Caco-2 (cell line): ENCODE data around the gene ORAI2. TPM values are rescaled to one million over a fixed set of nuclear protein-coding genes. Genes with fewer than 3 reads are reported as not detected.

Experiments used
- BruUV-seq: library from RNA; stranded (reverse); fragments of 400-500 nt; replicated peaks from 2 replicates; lab custom pipeline; 2021; lab: Mats Ljungman, UMichigan
- CTCF ChIA-PET: fragments of 300-600 bp; sonication (Branson Sonifier 250); formaldehyde crosslinking; loops from one replicate; lab custom pipeline; 2022; ENCODE audit warnings: antibody characterized with exemption; lab: Charles Lee
- POLR2A ChIA-PET: fragments of 300-600 bp; sonication (Branson Sonifier 250); formaldehyde crosslinking; loops from one replicate; lab custom pipeline; 2022; ENCODE audit warnings: antibody characterized with exemption; lab: Charles Lee
- DNase-seq, 2 experiments: peaks; one replicate each; pipeline versions ENCODE4 v3.0.0 to v3.0.0-alpha.2; 2020 to 2022
- H3K27me3 ChIP-seq: replicated peaks from 2 replicates; pipeline ENCODE4 v1.6.0; 2011; ENCODE audit warnings: low read length; ENCODE audit not compliant: control insufficient read depth, insufficient read depth
- H3K36me3 ChIP-seq: 2 replicates; pipeline ENCODE4 v1.5.1; 2011; ENCODE audit warnings: low read length; ENCODE audit not compliant: control insufficient read depth, insufficient read depth
- H3K4me1 ChIP-seq: fragments of 250-450 bp; sonication (Bioruptor Pico); 2 replicates; pipeline ENCODE4 v1.5.1; 2020; ENCODE audit warnings: mild to moderate bottlenecking
- H3K4me3 ChIP-seq: 2 replicates; pipeline ENCODE4 v1.5.1; 2011; ENCODE audit warnings: low read depth, mild to moderate bottlenecking, control low read depth, low read length
- H3K9me3 ChIP-seq: fragments of 250-450 bp; sonication (Bioruptor Pico); 2 replicates; pipeline ENCODE4 v1.5.1; 2020; ENCODE audit warnings: mild to moderate bottlenecking, moderate library complexity
- H3K27ac Mint-ChIP-seq: one replicate; pipeline ENCODE4 v1.8.0; 2022; ENCODE audit warnings: mixed read lengths; ENCODE audit not compliant: unreplicated experiment
- H3K27me3 Mint-ChIP-seq: one replicate; pipeline ENCODE4 v1.8.0; 2022; ENCODE audit warnings: mixed read lengths; ENCODE audit not compliant: insufficient read depth, unreplicated experiment
- H3K36me3 Mint-ChIP-seq: one replicate; pipeline ENCODE4 v1.8.0; 2022; ENCODE audit warnings: mild to moderate bottlenecking, mixed read lengths; ENCODE audit not compliant: insufficient read depth, unreplicated experiment
- H3K4me1 Mint-ChIP-seq: one replicate; pipeline ENCODE4 v1.8.0; 2022; ENCODE audit warnings: low read depth, mixed read lengths; ENCODE audit not compliant: unreplicated experiment
- H3K4me3 Mint-ChIP-seq: one replicate; pipeline ENCODE4 v1.8.0; 2022; ENCODE audit warnings: mild to moderate bottlenecking, moderate library complexity, mixed read lengths; ENCODE audit not compliant: unreplicated experiment
- H3K9me3 Mint-ChIP-seq: one replicate; pipeline ENCODE4 v1.8.0; 2022; ENCODE audit warnings: mixed read lengths; ENCODE audit not compliant: unreplicated experiment
- CTCF ChIP-seq, 2 experiments: fragments of 200-600 bp in 1 of 2; IDR thresholded peaks; 1 replicate in 1 of 2; 2 replicates in 1 of 2; pipeline versions ENCODE4 v1.5.1 to v1.8.0; 2011 to 2022; ENCODE audit warnings: antibody characterized with exemption in 1 of 2, control low read depth in 1 of 2, inconsistent platforms in 1 of 2, low read depth in 1 of 2, low read length in 1 of 2, mild to moderate bottlenecking in 1 of 2, moderate library complexity in 1 of 2; ENCODE audit not compliant: insufficient read depth in 1 of 2, severe bottlenecking in 1 of 2, unreplicated experiment in 1 of 2
- intact Hi-C: fragments of 100-400 bp; cut with micrococcal nuclease; formaldehyde crosslinking; loops from one replicate; pipeline ENCODE4 v1.10.0; 2022; ENCODE audit not compliant: unreplicated experiment
- total RNA-seq: library from RNA; stranded (reverse); gene quantifications from 2 replicates; pipeline ENCODE4 v1.2.3, GENCODE V29; 2022

The ORAI2 gene
- total RNA-seq, 1 experiment from 2014 or later = 20.2 TPM

GRCh38 chr7:102439963-102440795 lies 6.8 kb downstream of the ORAI2 start:
- Mint-ChIP-seq H3K27me3 (no peaks in the 10 kb centered on the region), H3K4me3 (no peak overlapping the region), H3K4me1 (no peaks in the 10 kb centered on the region), H3K36me3 (peaks cover 10% of the 10 kb centered on the region), H3K9me3 (no peaks in the 10 kb centered on the region), H3K27ac (no peak overlapping the region)
- peak; percentile 48 to 68 for DNase-seq
- Histone ChIP-seq H3K4me3 (no peak overlapping the region), H3K4me1 (peaks cover 7% of the 10 kb centered on the region; the same call in 1 of the 2 replicates), H3K9me3 (no peaks in the 10 kb centered on the region), H3K36me3 (no peaks in the 10 kb centered on the region), H3K27me3 (no peaks in the 10 kb centered on the region)
- no TSS peak for BruUV-seq
- POLR2A ChIA-PET = no interaction called here
- CTCF ChIA-PET = no interaction called here
- intact Hi-C loops = no loop called here
- no peak for TF ChIP-seq CTCF (IDR thresholded peaks at IDR 0.05; ENCODE audit: insufficient read depth in 1 of 2, low read depth in 1 of 2, low read length in 1 of 2, severe bottlenecking in 1 of 2, unreplicated experiment in 1 of 2)

DNA sequence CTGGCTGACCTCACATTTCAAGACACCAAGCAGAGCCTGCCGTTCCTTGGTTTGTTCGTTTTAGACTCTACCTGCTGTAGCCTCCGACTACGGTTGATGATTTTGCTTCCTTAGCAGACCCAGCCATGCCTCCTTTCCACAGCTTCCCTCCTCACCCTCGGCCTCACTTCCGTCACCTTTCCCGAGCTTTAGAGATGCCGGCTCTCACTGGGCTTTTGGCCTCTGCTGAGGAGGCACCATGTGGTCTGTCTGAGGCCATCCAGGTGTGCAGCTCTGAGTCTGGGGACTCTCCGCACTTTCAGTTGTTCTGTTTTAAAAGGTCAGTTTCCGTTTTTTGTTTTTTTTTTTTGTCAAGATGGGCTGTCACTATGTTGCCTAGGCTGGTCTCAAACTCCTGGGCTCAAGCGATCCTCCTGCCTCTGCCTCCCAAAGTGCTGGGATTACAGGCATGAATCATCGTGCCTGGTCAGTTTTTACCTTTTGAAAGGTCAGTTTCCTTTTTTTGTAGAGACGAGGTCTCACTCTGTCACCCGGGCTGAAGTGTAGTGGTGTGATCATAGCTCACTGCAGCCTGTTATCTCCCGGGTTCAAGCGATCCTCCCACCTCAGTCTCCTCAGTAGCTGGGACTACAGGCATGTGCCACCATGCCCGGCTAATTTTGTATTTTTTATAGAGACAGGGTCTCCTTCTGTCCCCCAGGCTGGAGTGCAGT lies 11.7 kb downstream of the ORAI2 start:
- H3K4me3 Mint-ChIP-seq = no peak overlapping the region
- peaks cover 10% of the 10 kb centered on the region for H3K36me3 Mint-ChIP-seq
- DNase-seq = no peak
- H3K36me3 ChIP-seq = no peaks in the 10 kb centered on the region
- CTCF ChIA-PET = no interaction called here
- H3K27ac Mint-ChIP-seq = no peak overlapping the region
- POLR2A ChIA-PET = no interaction called here
- H3K9me3 Mint-ChIP-seq = no peaks in the 10 kb centered on the region
- H3K27me3 Mint-ChIP-seq = no peaks in the 10 kb centered on the region
- no peak for TF ChIP-seq CTCF (IDR thresholded peaks at IDR 0.05; ENCODE audit: insufficient read depth in 1 of 2, low read depth in 1 of 2, low read length in 1 of 2, severe bottlenecking in 1 of 2, unreplicated experiment in 1 of 2)
- H3K4me3 ChIP-seq = no peak overlapping the region
- no TSS peak for BruUV-seq
- intact Hi-C loops = no loop called here
- H3K4me1 ChIP-seq = peaks cover 4% of the 10 kb centered on the region; the same call in 1 of the 2 replicates
- no peaks in the 10 kb centered on the region for H3K9me3 ChIP-seq
- H3K4me1 Mint-ChIP-seq = no peaks in the 10 kb centered on the region
- H3K27me3 ChIP-seq = no peaks in the 10 kb centered on the region

DNA sequence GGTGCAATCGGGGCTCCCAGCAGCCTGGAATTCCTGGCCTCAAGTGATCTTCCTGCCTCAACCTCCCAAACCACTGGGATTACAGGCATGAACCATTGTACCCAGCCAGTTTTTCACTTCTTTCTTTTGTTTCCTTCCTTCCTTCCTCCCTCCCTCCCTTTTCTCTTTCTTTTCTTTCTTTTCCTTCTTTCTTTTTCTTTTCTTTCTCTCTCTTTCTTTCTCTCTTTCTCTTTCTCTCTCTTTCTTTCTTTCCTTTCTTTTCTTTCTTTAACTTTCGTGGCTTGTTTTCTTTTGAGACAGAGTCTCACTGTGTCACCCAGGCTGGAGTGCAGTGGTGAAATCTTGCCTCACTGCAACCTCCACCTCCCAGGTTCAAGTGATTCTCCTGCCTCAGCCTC lies 12.3 kb downstream of the ORAI2 start:
- H3K36me3 Mint-ChIP-seq = peaks cover 6% of the 10 kb centered on the region
- no peak overlapping the region for H3K4me3 Mint-ChIP-seq
- no peaks in the 10 kb centered on the region for H3K27me3 Mint-ChIP-seq
- no peaks in the 10 kb centered on the region for H3K27me3 ChIP-seq
- CTCF ChIA-PET = no interaction called here
- H3K27ac Mint-ChIP-seq = no peak overlapping the region
- no peak for DNase-seq
- no peak for TF ChIP-seq CTCF (IDR thresholded peaks at IDR 0.05; ENCODE audit: insufficient read depth in 1 of 2, low read depth in 1 of 2, low read length in 1 of 2, severe bottlenecking in 1 of 2, unreplicated experiment in 1 of 2)
- intact Hi-C loops = no loop called here
- no peaks in the 10 kb centered on the region for H3K9me3 Mint-ChIP-seq
- no peaks in the 10 kb centered on the region for H3K36me3 ChIP-seq
- no peaks in the 10 kb centered on the region for H3K4me1 Mint-ChIP-seq
- H3K4me3 ChIP-seq = no peak overlapping the region
- H3K9me3 ChIP-seq = no peaks in the 10 kb centered on the region
- no peaks in the 10 kb centered on the region for H3K4me1 ChIP-seq
- POLR2A ChIA-PET = no interaction called here
- no TSS peak for BruUV-seq
